Measurements from ENCODE around the gene LSM14B.

Gene LSM14B

GRCh38 chr20:62167474-62167873 lies 45.2 kb downstream of the LSM14B start:
- TF ChIP-seq CTCF (IDR thresholded peaks at IDR 0.05) = no peak
- no peak overlapping the region for H3K4me3 ChIP-seq (ENCODE audit: low read depth in 1 of 2, low read length in 1 of 2)
- no peaks in the 10 kb centered on the region for H3K9me3 ChIP-seq
- no peaks in the 10 kb centered on the region for H3K27me3 ChIP-seq
- H3K27ac ChIP-seq = no peak overlapping the region
- no peaks in the 10 kb centered on the region for H3K4me1 ChIP-seq (ENCODE audit: control insufficient read depth in 1 of 2, insufficient read depth in 1 of 2, low read depth in 1 of 2, low read length in 1 of 2)
- H3K36me3 ChIP-seq = peaks cover 54% of the 10 kb centered on the region

- H3K27ac ChIP-seq = no peak overlapping the region
- H3K9me3 ChIP-seq = no peaks in the 10 kb centered on the region
- no peak for TF ChIP-seq CTCF (IDR thresholded peaks at IDR 0.05)
- H3K36me3 ChIP-seq = peaks cover 54% of the 10 kb centered on the region
- no peaks in the 10 kb centered on the region for H3K27me3 ChIP-seq
- H3K4me1 ChIP-seq (ENCODE audit: control insufficient read depth in 1 of 2, insufficient read depth in 1 of 2, low read depth in 1 of 2, low read length in 1 of 2) = no peaks in the 10 kb centered on the region
- H3K4me3 ChIP-seq (ENCODE audit: low read depth in 1 of 2, low read length in 1 of 2) = no peak overlapping the region
Observed at GRCh38 chr20:62168061-62168460, 45.8 kb downstream of the LSM14B start.

GRCh38 chr20:62168890-62169435 lies 46.7 kb downstream of the LSM14B start:
- Histone ChIP-seq H3K4me3 (ENCODE audit: low read depth in 1 of 2, low read length in 1 of 2) (no peak overlapping the region), H3K27ac (no peak overlapping the region), H3K4me1 (ENCODE audit: control insufficient read depth in 1 of 2, insufficient read depth in 1 of 2, low read depth in 1 of 2, low read length in 1 of 2) (no peaks in the 10 kb centered on the region), H3K9me3 (no peaks in the 10 kb centered on the region), H3K27me3 (no peaks in the 10 kb centered on the region), H3K36me3 (peaks cover 50% of the 10 kb centered on the region)
- TF ChIP-seq CTCF (IDR thresholded peaks at IDR 0.05) = no peak

- Histone ChIP-seq H3K4me3 (ENCODE audit: low read depth in 1 of 2, low read length in 1 of 2) (no peak overlapping the region), H3K4me1 (ENCODE audit: control insufficient read depth in 1 of 2, insufficient read depth in 1 of 2, low read depth in 1 of 2, low read length in 1 of 2) (no peaks in the 10 kb centered on the region), H3K9me3 (no peaks in the 10 kb centered on the region), H3K27ac (no peak overlapping the region), H3K27me3 (no peaks in the 10 kb centered on the region), H3K36me3 (peaks cover 48% of the 10 kb centered on the region)
- no peak for TF ChIP-seq CTCF (IDR thresholded peaks at IDR 0.05)
Observed at GRCh38 chr20:62170536-62170935, 48.3 kb downstream of the LSM14B start.

- Histone ChIP-seq H3K4me3 (ENCODE audit: low read depth in 1 of 2, low read length in 1 of 2) (no peak overlapping the region), H3K27me3 (no peaks in the 10 kb centered on the region), H3K4me1 (ENCODE audit: control insufficient read depth in 1 of 2, insufficient read depth in 1 of 2, low read depth in 1 of 2, low read length in 1 of 2) (no peaks in the 10 kb centered on the region), H3K27ac (no peak overlapping the region), H3K36me3 (peaks cover 45% of the 10 kb centered on the region), H3K9me3 (no peaks in the 10 kb centered on the region)
- no peak for TF ChIP-seq CTCF (IDR thresholded peaks at IDR 0.05)
Observed at GRCh38 chr20:62171245-62171644, 49.0 kb downstream of the LSM14B start.

GRCh38 chr20:62172666-62173065 lies 50.4 kb downstream of the LSM14B start:
- no peak overlapping the region for H3K27ac ChIP-seq
- peaks cover 42% of the 10 kb centered on the region for H3K36me3 ChIP-seq
- no peak for TF ChIP-seq CTCF (IDR thresholded peaks at IDR 0.05)

More at GRCh38 chr20:62172666-62173065, 50.4 kb downstream of the LSM14B start:
- no peaks in the 10 kb centered on the region for H3K27me3 ChIP-seq
- H3K4me3 ChIP-seq (ENCODE audit: low read depth in 1 of 2, low read length in 1 of 2) = no peak overlapping the region
- H3K9me3 ChIP-seq = no peaks in the 10 kb centered on the region
- H3K4me1 ChIP-seq (ENCODE audit: control insufficient read depth in 1 of 2, insufficient read depth in 1 of 2, low read depth in 1 of 2, low read length in 1 of 2) = no peaks in the 10 kb centered on the region

Measured in neutrophil (primary cell).